ENCODE measurements around the gene SKIC3. TPM values are rescaled to one million over a fixed set of nuclear protein-coding genes. Genes with fewer than 3 reads are reported as not detected.

The SKIC3 gene
- total RNA-seq, 1 donor from 2014 or later = 91.5 TPM

GRCh38 chr5:95531491-95531890 is 23.3 kb downstream of the SKIC3 start:
- no peak for DNase-seq (ENCODE audit: low read depth in 2 of 2)

- peak in 1 of 2 donors; percentile 84 for DNase-seq (ENCODE audit: low read depth in 2 of 2)
Measured at GRCh38 chr5:95530416-95530815, 24.4 kb downstream of the SKIC3 start.

GRCh38 chr5:95528565-95528964 is 26.2 kb downstream of the SKIC3 start:
- DNase-seq (ENCODE audit: low read depth in 2 of 2) = no peak

- DNase-seq (ENCODE audit: low read depth in 2 of 2) = no peak
Measured at GRCh38 chr5:95526871-95527270, 27.9 kb downstream of the SKIC3 start.

GRCh38 chr5:95524423-95524822 is 30.4 kb downstream of the SKIC3 start:
- no peak for DNase-seq (ENCODE audit: low read depth in 2 of 2)

- DNase-seq (ENCODE audit: low read depth in 2 of 2) = no peak
Measured at GRCh38 chr5:95520206-95520605, 34.6 kb downstream of the SKIC3 start.

GRCh38 chr5:95519681-95520080 is 35.1 kb downstream of the SKIC3 start:
- DNase-seq (ENCODE audit: low read depth in 2 of 2) = no peak

- DNase-seq (ENCODE audit: low read depth in 2 of 2) = peak in 1 of 2 donors; percentile 50
Measured at GRCh38 chr5:95519151-95519550, 35.6 kb downstream of the SKIC3 start.

GRCh38 chr5:95518417-95518816 is 36.4 kb downstream of the SKIC3 start:
- DNase-seq (ENCODE audit: low read depth in 2 of 2) = no peak

GRCh38 chr5:95511606-95512005 is 43.2 kb downstream of the SKIC3 start:
- no peak for DNase-seq (ENCODE audit: low read depth in 2 of 2)

- DNase-seq (ENCODE audit: low read depth in 2 of 2) = no peak
Measured at GRCh38 chr5:95508550-95508949, 46.2 kb downstream of the SKIC3 start.

Other genes starting within 250 kb of the SKIC3 start
- gene FAM81B, start 163.6 kb downstream of the SKIC3 start, total RNA-seq = 0.22 TPM in 1 of 2 replicates, not detected in the other
- 1.6 and 2.4 TPM in 2 replicates for gene ARSK, start 124 bp upstream of the SKIC3 start, total RNA-seq
- gene GPR150, start 65.1 kb upstream of the SKIC3 start, total RNA-seq = under 0.01 and 0.22 TPM in 2 replicates
- 0.65 and 1.6 TPM in 2 replicates for gene RFESD, start 91.8 kb upstream of the SKIC3 start, total RNA-seq
- gene SPATA9, start 128.0 kb upstream of the SKIC3 start, total RNA-seq = not detected in 2 replicates
- gene RHOBTB3, start 176.4 kb upstream of the SKIC3 start, total RNA-seq = 25.2 and 40.5 TPM in 2 replicates

Measured in lung microvascular endothelial cell (primary cell).